ENCODE measurements around the gene GORASP1. TPM values are rescaled to one million over a fixed set of nuclear protein-coding genes. Genes with fewer than 3 reads are reported as not detected.

GORASP1 gene
- polyA plus RNA-seq, 1 donor from 2014 or later = 55.6 TPM

DNA sequence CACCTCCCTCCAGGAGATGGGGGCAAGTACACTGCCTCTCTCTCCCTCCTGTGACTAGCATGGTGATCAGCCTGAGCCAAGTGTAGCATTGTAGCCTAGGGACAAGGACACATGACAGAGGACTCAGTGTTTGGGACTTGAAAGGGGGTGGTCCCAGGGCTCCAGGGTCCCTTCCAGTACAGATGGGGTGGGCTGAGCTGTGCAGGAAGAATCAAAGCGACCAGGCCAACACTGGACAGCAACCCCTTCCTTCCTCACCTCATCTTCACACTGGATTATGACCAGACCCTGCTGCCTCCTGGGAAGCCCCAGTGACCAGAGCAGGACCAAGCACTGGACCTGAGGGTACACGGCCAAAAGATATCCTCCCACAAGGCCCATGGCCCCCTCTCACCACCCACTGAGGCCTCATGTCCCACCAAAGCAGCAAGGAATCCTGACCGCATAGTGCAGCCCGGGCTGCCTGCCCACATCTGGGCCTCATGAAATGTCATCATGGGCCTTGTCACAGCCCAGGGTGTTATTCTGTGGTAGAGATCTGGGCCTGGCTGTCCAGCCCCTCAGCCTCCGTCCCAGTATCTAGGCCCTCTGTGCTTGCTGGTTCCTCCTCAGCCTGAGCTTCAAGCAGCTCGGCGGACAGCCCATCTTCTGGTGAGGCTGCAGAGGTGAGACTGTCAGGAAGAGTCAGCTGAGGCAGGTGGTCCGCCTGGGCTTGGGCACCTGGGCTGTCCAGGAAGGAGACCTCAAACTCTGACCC, 9.5 kb downstream of the GORASP1 start:
- Histone ChIP-seq H3K9ac (ENCODE audit: low read length) (no peak overlapping the region), H3K36me3 (ENCODE audit: insufficient read depth, low read length) (peaks cover 25% of the 10 kb centered on the region), H3K27ac (ENCODE audit: low read length) (no peak overlapping the region), H4K20me1 (ENCODE audit: insufficient read depth) (no peaks in the 10 kb centered on the region), H2AFZ (ENCODE audit: low read depth, low read length) (no peak overlapping the region), H3K4me3 (ENCODE audit: low read length) (no peak overlapping the region), H3F3A (ENCODE audit: insufficient read depth, low read length, poor library complexity, severe bottlenecking) (no peaks in the 10 kb centered on the region), H3K27me3 (ENCODE audit: insufficient read depth, low read depth, low read length) (no peaks in the 10 kb centered on the region), H3K9me2 (ENCODE audit: insufficient read depth, low read length) (no peaks in the 10 kb centered on the region), H3K4me2 (ENCODE audit: low read length) (no peak overlapping the region), H3K79me2 (replicated peaks; ENCODE audit: insufficient read depth, low read length) (no peaks in the 10 kb centered on the region), H3K9me3 (ENCODE audit: low read length) (no peaks in the 10 kb centered on the region)
- TF ChIP-seq MXI1 (conservative IDR thresholded peaks at IDR 0.05; ENCODE audit: poor library complexity, severe bottlenecking) = no peak
- TF ChIP-seq RAD21 (conservative IDR thresholded peaks at IDR 0.05) = no peak
- TF ChIP-seq, protein P1, sequence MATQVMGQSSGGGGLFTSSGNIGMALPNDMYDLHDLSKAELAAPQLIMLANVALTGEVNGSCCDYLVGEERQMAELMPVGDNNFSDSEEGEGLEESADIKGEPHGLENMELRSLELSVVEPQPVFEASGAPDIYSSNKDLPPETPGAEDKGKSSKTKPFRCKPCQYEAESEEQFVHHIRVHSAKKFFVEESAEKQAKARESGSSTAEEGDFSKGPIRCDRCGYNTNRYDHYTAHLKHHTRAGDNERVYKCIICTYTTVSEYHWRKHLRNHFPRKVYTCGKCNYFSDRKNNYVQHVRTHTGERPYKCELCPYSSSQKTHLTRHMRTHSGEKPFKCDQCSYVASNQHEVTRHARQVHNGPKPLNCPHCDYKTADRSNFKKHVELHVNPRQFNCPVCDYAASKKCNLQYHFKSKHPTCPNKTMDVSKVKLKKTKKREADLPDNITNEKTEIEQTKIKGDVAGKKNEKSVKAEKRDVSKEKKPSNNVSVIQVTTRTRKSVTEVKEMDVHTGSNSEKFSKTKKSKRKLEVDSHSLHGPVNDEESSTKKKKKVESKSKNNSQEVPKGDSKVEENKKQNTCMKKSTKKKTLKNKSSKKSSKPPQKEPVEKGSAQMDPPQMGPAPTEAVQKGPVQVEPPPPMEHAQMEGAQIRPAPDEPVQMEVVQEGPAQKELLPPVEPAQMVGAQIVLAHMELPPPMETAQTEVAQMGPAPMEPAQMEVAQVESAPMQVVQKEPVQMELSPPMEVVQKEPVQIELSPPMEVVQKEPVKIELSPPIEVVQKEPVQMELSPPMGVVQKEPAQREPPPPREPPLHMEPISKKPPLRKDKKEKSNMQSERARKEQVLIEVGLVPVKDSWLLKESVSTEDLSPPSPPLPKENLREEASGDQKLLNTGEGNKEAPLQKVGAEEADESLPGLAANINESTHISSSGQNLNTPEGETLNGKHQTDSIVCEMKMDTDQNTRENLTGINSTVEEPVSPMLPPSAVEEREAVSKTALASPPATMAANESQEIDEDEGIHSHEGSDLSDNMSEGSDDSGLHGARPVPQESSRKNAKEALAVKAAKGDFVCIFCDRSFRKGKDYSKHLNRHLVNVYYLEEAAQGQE (IDR thresholded peaks at IDR 0.05; ENCODE audit: borderline replicate concordance) = no peak
- TF ChIP-seq EP300 (conservative IDR thresholded peaks at IDR 0.05; ENCODE audit: poor library complexity, severe bottlenecking) = no peak

DNA sequence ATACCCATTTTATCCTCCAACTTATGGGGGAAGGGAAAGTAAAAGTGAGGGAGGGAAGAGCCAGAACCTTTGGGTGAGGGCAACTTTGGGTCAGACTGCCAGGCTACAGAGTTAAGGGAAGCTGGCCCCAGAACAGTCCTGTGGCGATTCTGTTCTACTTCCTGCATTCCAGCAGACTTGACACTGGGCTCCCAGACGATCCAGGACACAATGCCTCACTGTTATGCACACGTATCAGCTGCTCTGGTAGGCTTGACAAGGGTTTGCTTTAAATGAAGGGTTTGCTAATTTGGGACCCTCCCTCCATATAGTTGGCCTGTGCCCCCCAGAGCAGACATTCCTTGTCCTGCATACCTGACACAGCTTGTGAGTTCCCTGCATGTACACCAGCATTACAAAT, 10.7 kb downstream of the GORASP1 start:
- no peak overlapping the region for H3K9ac ChIP-seq (ENCODE audit: low read length)
- H3F3A ChIP-seq (ENCODE audit: insufficient read depth, low read length, poor library complexity, severe bottlenecking) = no peaks in the 10 kb centered on the region
- no peaks in the 10 kb centered on the region for H3K27me3 ChIP-seq (ENCODE audit: insufficient read depth, low read depth, low read length)
- no peaks in the 10 kb centered on the region for H4K20me1 ChIP-seq (ENCODE audit: insufficient read depth)
- no peaks in the 10 kb centered on the region for H3K9me3 ChIP-seq (ENCODE audit: low read length)
- peaks cover 31% of the 10 kb centered on the region for H3K36me3 ChIP-seq (ENCODE audit: insufficient read depth, low read length)
- H2AFZ ChIP-seq (ENCODE audit: low read depth, low read length) = no peak overlapping the region
- H3K4me3 ChIP-seq (ENCODE audit: low read length) = no peak overlapping the region
- H3K79me2 ChIP-seq (replicated peaks; ENCODE audit: insufficient read depth, low read length) = no peaks in the 10 kb centered on the region
- no peak overlapping the region for H3K27ac ChIP-seq (ENCODE audit: low read length)
- H3K9me2 ChIP-seq (ENCODE audit: insufficient read depth, low read length) = no peaks in the 10 kb centered on the region
- TF ChIP-seq, protein P2, sequence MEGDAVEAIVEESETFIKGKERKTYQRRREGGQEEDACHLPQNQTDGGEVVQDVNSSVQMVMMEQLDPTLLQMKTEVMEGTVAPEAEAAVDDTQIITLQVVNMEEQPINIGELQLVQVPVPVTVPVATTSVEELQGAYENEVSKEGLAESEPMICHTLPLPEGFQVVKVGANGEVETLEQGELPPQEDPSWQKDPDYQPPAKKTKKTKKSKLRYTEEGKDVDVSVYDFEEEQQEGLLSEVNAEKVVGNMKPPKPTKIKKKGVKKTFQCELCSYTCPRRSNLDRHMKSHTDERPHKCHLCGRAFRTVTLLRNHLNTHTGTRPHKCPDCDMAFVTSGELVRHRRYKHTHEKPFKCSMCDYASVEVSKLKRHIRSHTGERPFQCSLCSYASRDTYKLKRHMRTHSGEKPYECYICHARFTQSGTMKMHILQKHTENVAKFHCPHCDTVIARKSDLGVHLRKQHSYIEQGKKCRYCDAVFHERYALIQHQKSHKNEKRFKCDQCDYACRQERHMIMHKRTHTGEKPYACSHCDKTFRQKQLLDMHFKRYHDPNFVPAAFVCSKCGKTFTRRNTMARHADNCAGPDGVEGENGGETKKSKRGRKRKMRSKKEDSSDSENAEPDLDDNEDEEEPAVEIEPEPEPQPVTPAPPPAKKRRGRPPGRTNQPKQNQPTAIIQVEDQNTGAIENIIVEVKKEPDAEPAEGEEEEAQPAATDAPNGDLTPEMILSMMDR (IDR thresholded peaks at IDR 0.05; ENCODE audit: poor library complexity, severe bottlenecking) = no peak
- TF ChIP-seq MXI1 (conservative IDR thresholded peaks at IDR 0.05; ENCODE audit: poor library complexity, severe bottlenecking) (no peak), EP300 (conservative IDR thresholded peaks at IDR 0.05; ENCODE audit: poor library complexity, severe bottlenecking) (no peak), POLR2AphosphoS5 (IDR thresholded peaks at IDR 0.05) (no peak), RAD21 (conservative IDR thresholded peaks at IDR 0.05) (no peak), TAF1 (IDR thresholded peaks at IDR 0.05; ENCODE audit: low read depth) (no peak), EZH2 (IDR thresholded peaks at IDR 0.05; ENCODE audit: borderline replicate concordance, insufficient read depth, low read length, poor library complexity, severe bottlenecking) (no peak), SMC3 (conservative IDR thresholded peaks at IDR 0.05; ENCODE audit: poor library complexity) (no peak)
- TF ChIP-seq, protein P1 (IDR thresholded peaks at IDR 0.05; ENCODE audit: borderline replicate concordance) = no peak
- no peak overlapping the region for H3K4me2 ChIP-seq (ENCODE audit: low read length)
